NCI-H146 treated with DMSO at 0.1 percent for 48 hours (cell line): Measurements from ENCODE around the gene HOXC12.

Experiments
- DNase-seq: peaks from one replicate; lab custom pipeline; 2025; ENCODE audit not compliant: unreplicated experiment; lab: John Stamatoyannopoulos, UW

HOXC12 gene

GRCh38 chr12:53940443-53941014 lies 14.2 kb upstream of the HOXC12 start:
- no peak for DNase-seq

- no peak for DNase-seq
These were observed 13.5 kb upstream of the HOXC12 start for GRCh38 chr12:53941187-53941586.

GRCh38 chr12:53941750-53942149 lies 13.0 kb upstream of the HOXC12 start:
- DNase-seq, result no peak

- DNase-seq, result no peak
These were observed 12.2 kb upstream of the HOXC12 start for GRCh38 chr12:53942467-53942997.

- no peak for DNase-seq
These were observed 10.5 kb upstream of the HOXC12 start for GRCh38 chr12:53944209-53944608.

- DNase-seq, result no peak
These were observed 9.5 kb upstream of the HOXC12 start for GRCh38 chr12:53944907-53945847.

GRCh38 chr12:53947743-53948142 lies 7.0 kb upstream of the HOXC12 start:
- DNase-seq, result no peak

GRCh38 chr12:53948650-53949593 lies 5.8 kb upstream of the HOXC12 start:
- DNase-seq, result no peak

- DNase-seq, result no peak
These were observed 4.9 kb upstream of the HOXC12 start for GRCh38 chr12:53949631-53950436.

- DNase-seq, result no peak
These were observed 4.3 kb upstream of the HOXC12 start for GRCh38 chr12:53950437-53950773.

- no peak for DNase-seq
These were observed 3.7 kb upstream of the HOXC12 start for GRCh38 chr12:53950789-53951576.

GRCh38 chr12:53951577-53952334 lies 2.9 kb upstream of the HOXC12 start:
- DNase-seq, result no peak

GRCh38 chr12:53952335-53952694 lies 2.4 kb upstream of the HOXC12 start:
- DNase-seq, result no peak

GRCh38 chr12:53952871-53953734 lies 1.6 kb upstream of the HOXC12 start:
- DNase-seq, result no peak

- DNase-seq, result no peak
These were observed 641 bp upstream of the HOXC12 start for GRCh38 chr12:53953831-53954693.

- no peak for DNase-seq
These were observed 503 bp downstream of the HOXC12 start for GRCh38 chr12:53955036-53955775.
